Measurements from ENCODE around the gene ARHGEF18. TPM values are rescaled to one million over a fixed set of nuclear protein-coding genes. Genes with fewer than 3 reads are reported as not detected.

The ARHGEF18 gene
- total and polyA plus RNA-seq, 2 of the 13 experiments (the other 11 are each of a cell fraction or from before 2014, with no cell fraction given): 4.2 to 17.5 TPM

GRCh38 chr19:7391218-7391670 lies 42.5 kb downstream of the ARHGEF18 start (continued):
- TF ChIP-seq HBP1 (CRISPR knock-in tag; IDR thresholded peaks at IDR 0.05; ENCODE audit: low read depth): 0 out of 2 replicates have a peak, but pooled peaks have one; percentile 56
- no peak for TF ChIP-seq ZSCAN21 (CRISPR knock-in tag; IDR thresholded peaks at IDR 0.05; ENCODE audit: borderline replicate concordance)
- no peak for TF ChIP-seq HIVEP1 (CRISPR knock-in tag; IDR thresholded peaks at IDR 0.05)
- no peak for TF ChIP-seq MBD4 (IDR thresholded peaks at IDR 0.05; ENCODE audit: borderline replicate concordance, low read length)
- TF ChIP-seq TAF1 (CRISPR knock-in tag; IDR thresholded peaks at IDR 0.05): no peak
- TF ChIP-seq RFX3 (CRISPR knock-in tag; IDR thresholded peaks at IDR 0.05): no peak
- TF ChIP-seq REL (CRISPR knock-in tag; conservative IDR thresholded peaks at IDR 0.05): no peak
- peak; percentile 56; the same call in 1 of the 2 replicates for TF ChIP-seq FOXA3 (CRISPR knock-in tag; IDR thresholded peaks at IDR 0.05)
- no peak for TF ChIP-seq AKNA (CRISPR knock-in tag; IDR thresholded peaks at IDR 0.05; ENCODE audit: borderline replicate concordance)
- TF ChIP-seq EZH2 (conservative IDR thresholded peaks at IDR 0.05; ENCODE audit: low read depth, low read length): no peak
- TF ChIP-seq SOX5 (CRISPR knock-in tag; IDR thresholded peaks at IDR 0.05; ENCODE audit: borderline replicate concordance): peak; percentile 30; the same call in 1 of the 2 replicates
- TF ChIP-seq ZNF564 (CRISPR knock-in tag; IDR thresholded peaks at IDR 0.05): no peak
- no peak for TF ChIP-seq MNT (IDR thresholded peaks at IDR 0.05)
- no peak; the same call in 1 of the 2 replicates for TF ChIP-seq KDM2A (CRISPR knock-in tag; IDR thresholded peaks at IDR 0.05; ENCODE audit: borderline replicate concordance, low read depth)
- no peak for TF ChIP-seq CREB3 (CRISPR knock-in tag; IDR thresholded peaks at IDR 0.05)
- TF ChIP-seq ZNF451 (CRISPR knock-in tag; IDR thresholded peaks at IDR 0.05): no peak
- no peak for TF ChIP-seq TAF15 (IDR thresholded peaks at IDR 0.05; ENCODE audit: low read depth, low read length, poor library complexity, severe bottlenecking)
- no peak for TF ChIP-seq MAFG (CRISPR knock-in tag; IDR thresholded peaks at IDR 0.05)
- TF ChIP-seq SMAD3 (CRISPR knock-in tag; IDR thresholded peaks at IDR 0.05): no peak
- TF ChIP-seq PRDM4 (CRISPR knock-in tag; IDR thresholded peaks at IDR 0.05; ENCODE audit: borderline replicate concordance): no peak

All from HepG2 (cell line).